Measurements from ENCODE around the gene MYRIP. TPM values are rescaled to one million over a fixed set of nuclear protein-coding genes. Genes with fewer than 3 reads are reported as not detected.

Gene MYRIP
- total RNA-seq, 3 donors from 2014 or later (not counting 1 experiment from before 2014, with no cell fraction given) = not detected

DNA sequence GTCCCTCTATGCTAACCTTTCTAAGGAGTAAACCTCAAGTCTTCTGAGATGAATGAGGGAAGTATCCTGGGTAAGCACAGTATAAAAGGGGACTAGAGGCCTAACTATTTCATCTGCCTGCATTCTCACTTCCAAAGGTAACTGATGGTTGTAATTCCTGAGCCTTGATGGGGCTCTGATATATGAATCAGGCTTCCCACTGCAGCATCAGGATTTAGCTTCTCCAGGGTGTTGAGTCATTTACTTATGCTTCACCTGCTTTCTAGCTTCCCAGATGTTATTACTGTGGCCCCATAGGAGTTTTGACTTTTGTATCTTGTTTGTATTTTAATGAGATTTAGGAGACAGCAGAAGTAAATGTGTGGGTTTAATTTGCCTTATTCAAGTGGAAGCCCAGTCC, 292.8 kb downstream of the MYRIP start:
- no peak overlapping the region for H3K27ac Mint-ChIP-seq
- no peaks in the 10 kb centered on the region for H3K36me3 Mint-ChIP-seq
- Histone ChIP-seq H3K27ac (ENCODE audit: low read length) (no peak overlapping the region), H3K4me1 (ENCODE audit: control insufficient read depth, insufficient read depth, low read length) (no peaks in the 10 kb centered on the region), H3K36me3 (ENCODE audit: control insufficient read depth, insufficient read depth, low read length) (no peaks in the 10 kb centered on the region), H3K9me3 (ENCODE audit: control insufficient read depth, insufficient read depth, low read length) (no peaks in the 10 kb centered on the region), H3K27me3 (ENCODE audit: control insufficient read depth, insufficient read depth, low read length) (no peaks in the 10 kb centered on the region), H3K4me3 (ENCODE audit: low read length) (no peak overlapping the region)
- peaks cover 0 to 5% of the 10 kb centered on the region in 2 donors for H3K9me3 Mint-ChIP-seq
- ATAC-seq = no peak
- TF ChIP-seq, protein P1, sequence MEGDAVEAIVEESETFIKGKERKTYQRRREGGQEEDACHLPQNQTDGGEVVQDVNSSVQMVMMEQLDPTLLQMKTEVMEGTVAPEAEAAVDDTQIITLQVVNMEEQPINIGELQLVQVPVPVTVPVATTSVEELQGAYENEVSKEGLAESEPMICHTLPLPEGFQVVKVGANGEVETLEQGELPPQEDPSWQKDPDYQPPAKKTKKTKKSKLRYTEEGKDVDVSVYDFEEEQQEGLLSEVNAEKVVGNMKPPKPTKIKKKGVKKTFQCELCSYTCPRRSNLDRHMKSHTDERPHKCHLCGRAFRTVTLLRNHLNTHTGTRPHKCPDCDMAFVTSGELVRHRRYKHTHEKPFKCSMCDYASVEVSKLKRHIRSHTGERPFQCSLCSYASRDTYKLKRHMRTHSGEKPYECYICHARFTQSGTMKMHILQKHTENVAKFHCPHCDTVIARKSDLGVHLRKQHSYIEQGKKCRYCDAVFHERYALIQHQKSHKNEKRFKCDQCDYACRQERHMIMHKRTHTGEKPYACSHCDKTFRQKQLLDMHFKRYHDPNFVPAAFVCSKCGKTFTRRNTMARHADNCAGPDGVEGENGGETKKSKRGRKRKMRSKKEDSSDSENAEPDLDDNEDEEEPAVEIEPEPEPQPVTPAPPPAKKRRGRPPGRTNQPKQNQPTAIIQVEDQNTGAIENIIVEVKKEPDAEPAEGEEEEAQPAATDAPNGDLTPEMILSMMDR (IDR thresholded peaks at IDR 0.05) = no peak
- no peak overlapping the region for H3K4me3 Mint-ChIP-seq
- intact Hi-C loops (cut with micrococcal nuclease) = no loop called here
- no peak for DNase-seq
- H3K4me1 Mint-ChIP-seq = no peaks in the 10 kb centered on the region
- H3K27me3 Mint-ChIP-seq (ENCODE audit: low read depth in 2 of 2) = peaks cover 0 to 11% of the 10 kb centered on the region in 2 donors

DNA sequence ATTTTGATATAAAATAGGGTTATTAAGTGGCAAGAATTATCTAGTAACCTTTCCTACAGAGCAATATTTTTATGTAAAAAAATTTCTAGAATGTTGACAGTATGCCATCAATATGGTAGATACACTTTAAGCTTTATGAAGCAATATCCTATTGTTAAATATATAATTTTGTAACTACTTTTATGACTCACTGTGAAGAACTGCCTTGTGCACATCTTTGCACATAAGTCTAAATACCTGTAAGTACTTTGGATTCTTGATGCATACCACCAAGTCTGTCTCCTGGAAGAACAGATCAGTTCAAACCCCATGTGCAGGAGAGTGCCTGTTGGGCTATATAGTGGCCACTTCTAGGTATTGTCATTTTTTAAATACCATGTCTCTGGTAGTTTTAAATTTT, 294.4 kb downstream of the MYRIP start:
- no peak overlapping the region for H3K4me3 ChIP-seq (ENCODE audit: low read length)
- Mint-ChIP-seq H3K27me3 (ENCODE audit: low read depth in 2 of 2) (peaks cover 0 to 11% of the 10 kb centered on the region in 2 donors), H3K27ac (no peak overlapping the region), H3K4me3 (no peak overlapping the region), H3K9me3 (peaks cover 0 to 5% of the 10 kb centered on the region in 2 donors), H3K36me3 (no peaks in the 10 kb centered on the region), H3K4me1 (no peaks in the 10 kb centered on the region)
- no peaks in the 10 kb centered on the region for H3K9me3 ChIP-seq (ENCODE audit: control insufficient read depth, insufficient read depth, low read length)
- H3K27ac ChIP-seq (ENCODE audit: low read length) = no peak overlapping the region
- intact Hi-C loops (cut with micrococcal nuclease) = no loop called here
- TF ChIP-seq, protein P1 (IDR thresholded peaks at IDR 0.05) = no peak
- ATAC-seq = no peak
- H3K4me1 ChIP-seq (ENCODE audit: control insufficient read depth, insufficient read depth, low read length) = no peaks in the 10 kb centered on the region
- H3K27me3 ChIP-seq (ENCODE audit: control insufficient read depth, insufficient read depth, low read length) = no peaks in the 10 kb centered on the region
- no peak for DNase-seq
- no peaks in the 10 kb centered on the region for H3K36me3 ChIP-seq (ENCODE audit: control insufficient read depth, insufficient read depth, low read length)

DNA sequence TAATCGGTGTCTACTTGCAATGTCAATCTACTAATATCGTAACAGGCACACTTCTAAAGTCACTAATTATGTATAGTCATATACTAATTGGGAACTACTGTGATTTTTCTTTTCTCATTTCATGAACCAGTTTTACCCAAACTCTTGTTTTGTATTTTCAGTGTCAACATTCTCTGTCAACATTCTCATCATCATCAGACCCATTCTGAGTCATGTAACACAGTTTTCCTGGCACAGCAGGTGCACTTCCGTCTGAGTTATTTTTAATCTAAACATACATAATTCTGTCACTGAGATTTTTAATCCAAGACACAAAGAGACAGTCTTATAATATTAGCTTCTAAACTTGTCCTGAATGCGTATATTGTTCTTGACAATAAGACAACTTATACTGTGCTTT, 295.0 kb downstream of the MYRIP start:
- Histone ChIP-seq H3K4me1 (ENCODE audit: control insufficient read depth, insufficient read depth, low read length) (no peaks in the 10 kb centered on the region), H3K9me3 (ENCODE audit: control insufficient read depth, insufficient read depth, low read length) (no peaks in the 10 kb centered on the region), H3K27me3 (ENCODE audit: control insufficient read depth, insufficient read depth, low read length) (no peaks in the 10 kb centered on the region), H3K27ac (ENCODE audit: low read length) (no peak overlapping the region), H3K36me3 (ENCODE audit: control insufficient read depth, insufficient read depth, low read length) (no peaks in the 10 kb centered on the region), H3K4me3 (ENCODE audit: low read length) (no peak overlapping the region)
- ATAC-seq (no peak), DNase-seq (no peak)
- no peaks in the 10 kb centered on the region for H3K36me3 Mint-ChIP-seq
- WGBS (ENCODE audit: insufficient coverage) = 100% methylated on average over 1 of the region's 4 CpGs
- peaks cover 2 to 5% of the 10 kb centered on the region in 2 donors for H3K9me3 Mint-ChIP-seq
- no peaks in the 10 kb centered on the region for H3K4me1 Mint-ChIP-seq
- no peak overlapping the region for H3K4me3 Mint-ChIP-seq
- intact Hi-C loops (cut with micrococcal nuclease) = no loop called here
- TF ChIP-seq, protein P1 (IDR thresholded peaks at IDR 0.05) = no peak
- H3K27me3 Mint-ChIP-seq (ENCODE audit: low read depth in 2 of 2) = peaks cover 0 to 11% of the 10 kb centered on the region in 2 donors
- no peak overlapping the region for H3K27ac Mint-ChIP-seq

DNA sequence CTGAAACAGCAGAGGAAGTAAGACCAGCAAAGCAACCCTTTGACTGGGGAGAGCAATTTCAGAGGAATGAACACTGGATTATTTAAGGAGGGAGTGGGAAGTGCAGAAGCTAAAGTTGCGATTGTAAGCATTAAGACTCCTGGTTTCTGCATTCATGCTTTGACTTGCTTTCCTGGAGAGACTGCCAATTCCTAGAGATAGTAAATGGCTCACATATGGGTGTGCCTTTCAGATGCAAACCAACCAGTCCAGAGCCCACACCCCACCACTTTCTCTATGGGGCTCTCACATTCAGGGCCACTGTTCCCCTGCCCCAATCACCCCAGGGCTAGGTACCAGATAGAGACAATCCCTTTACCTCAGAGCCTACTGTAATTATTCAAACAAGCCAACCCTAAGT, 299.2 kb downstream of the MYRIP start:
- intact Hi-C loops (cut with micrococcal nuclease) = no loop called here
- H3K27ac Mint-ChIP-seq = no peak overlapping the region

More for the DNA sequence above, 299.2 kb downstream of the MYRIP start:
- H3K36me3 ChIP-seq (ENCODE audit: control insufficient read depth, insufficient read depth, low read length) = no peaks in the 10 kb centered on the region
- TF ChIP-seq, protein P1 (IDR thresholded peaks at IDR 0.05) = no peak
- H3K4me3 Mint-ChIP-seq = no peak overlapping the region
- H3K4me1 Mint-ChIP-seq = no peaks in the 10 kb centered on the region
- peaks cover 0 to 3% of the 10 kb centered on the region in 2 donors for H3K27me3 Mint-ChIP-seq (ENCODE audit: low read depth in 2 of 2)
- no peak for DNase-seq
- H3K4me3 ChIP-seq (ENCODE audit: low read length) = no peak overlapping the region
- WGBS (ENCODE audit: insufficient coverage) = 93% methylated on average over 1 of the region's 1 CpG
- H3K27me3 ChIP-seq (ENCODE audit: control insufficient read depth, insufficient read depth, low read length) = no peaks in the 10 kb centered on the region
- no peak for ATAC-seq
- peaks cover 0 to 2% of the 10 kb centered on the region in 2 donors for H3K9me3 Mint-ChIP-seq
- H3K4me1 ChIP-seq (ENCODE audit: control insufficient read depth, insufficient read depth, low read length) = no peaks in the 10 kb centered on the region
- no peak overlapping the region for H3K27ac ChIP-seq (ENCODE audit: low read length)
- no peaks in the 10 kb centered on the region for H3K9me3 ChIP-seq (ENCODE audit: control insufficient read depth, insufficient read depth, low read length)
- H3K36me3 Mint-ChIP-seq = no peaks in the 10 kb centered on the region
